Measurements from ENCODE around the gene EVA1A.

The EVA1A gene

GRCh38 chr2:75533135-75533534 lies 27.6 kb downstream of the EVA1A start:
- no peaks in the 10 kb centered on the region for H3K4me1 ChIP-seq
- no peaks in the 10 kb centered on the region for H3K36me3 ChIP-seq (replicated peaks)
- H3K9me3 ChIP-seq = no peaks in the 10 kb centered on the region; the same call in 1 of the 2 replicates
- no peak for DNase-seq (ENCODE audit: low spot score in 2 of 2)
- in situ Hi-C loops (cut with MboI; ENCODE audit: low sequenced_read_pairs) = no loop called here
- H3K27me3 ChIP-seq (ENCODE audit: low read depth) = peaks cover 3% of the 10 kb centered on the region; the same call in 1 of the 2 replicates
- no peak overlapping the region for H3K4me3 ChIP-seq

- Histone ChIP-seq H3K4me3 (no peak overlapping the region), H3K9me3 (no peaks in the 10 kb centered on the region), H3K27me3 (ENCODE audit: low read depth) (peaks cover 3% of the 10 kb centered on the region; the same call in 1 of the 2 replicates), H3K36me3 (replicated peaks) (no peaks in the 10 kb centered on the region), H3K4me1 (no peaks in the 10 kb centered on the region)
- no peak for DNase-seq (ENCODE audit: low spot score in 2 of 2)
- in situ Hi-C loops (cut with MboI; ENCODE audit: low sequenced_read_pairs) = no loop called here
Observed at GRCh38 chr2:75532488-75532887, 28.3 kb downstream of the EVA1A start.

GRCh38 chr2:75528221-75528977 lies 32.3 kb downstream of the EVA1A start:
- no peak overlapping the region for H3K4me3 ChIP-seq
- in situ Hi-C loops (cut with MboI; ENCODE audit: low sequenced_read_pairs) = no loop called here
- no peaks in the 10 kb centered on the region for H3K36me3 ChIP-seq (replicated peaks)
- 0 out of 2 replicates have a peak, but pooled peaks cover 2% of the 10 kb centered on the region for H3K9me3 ChIP-seq
- peak in 1 of 2 experiments; percentile 57 for DNase-seq (ENCODE audit: low spot score in 2 of 2)
- no peaks in the 10 kb centered on the region for H3K4me1 ChIP-seq
- no peaks in the 10 kb centered on the region for H3K27me3 ChIP-seq (ENCODE audit: low read depth)

GRCh38 chr2:75527676-75528075 lies 33.1 kb downstream of the EVA1A start:
- Histone ChIP-seq H3K4me3 (no peak overlapping the region), H3K36me3 (replicated peaks) (no peaks in the 10 kb centered on the region), H3K27me3 (ENCODE audit: low read depth) (no peaks in the 10 kb centered on the region), H3K4me1 (no peaks in the 10 kb centered on the region), H3K9me3 (0 out of 2 replicates have a peak, but pooled peaks cover 2% of the 10 kb centered on the region)
- in situ Hi-C loops (cut with MboI; ENCODE audit: low sequenced_read_pairs) = no loop called here
- no peak for DNase-seq (ENCODE audit: low spot score in 2 of 2)

GRCh38 chr2:75526842-75527241 lies 33.9 kb downstream of the EVA1A start:
- 0 out of 2 replicates have a peak, but pooled peaks cover 2% of the 10 kb centered on the region for H3K9me3 ChIP-seq
- 0 out of 2 replicates have a peak, but pooled peaks cover 2% of the 10 kb centered on the region for H3K27me3 ChIP-seq (ENCODE audit: low read depth)
- no peaks in the 10 kb centered on the region for H3K36me3 ChIP-seq (replicated peaks)
- in situ Hi-C loops (cut with MboI; ENCODE audit: low sequenced_read_pairs) = no loop called here
- no peak overlapping the region for H3K4me3 ChIP-seq
- DNase-seq (ENCODE audit: low spot score in 2 of 2) = no peak
- H3K4me1 ChIP-seq = no peaks in the 10 kb centered on the region

DNA sequence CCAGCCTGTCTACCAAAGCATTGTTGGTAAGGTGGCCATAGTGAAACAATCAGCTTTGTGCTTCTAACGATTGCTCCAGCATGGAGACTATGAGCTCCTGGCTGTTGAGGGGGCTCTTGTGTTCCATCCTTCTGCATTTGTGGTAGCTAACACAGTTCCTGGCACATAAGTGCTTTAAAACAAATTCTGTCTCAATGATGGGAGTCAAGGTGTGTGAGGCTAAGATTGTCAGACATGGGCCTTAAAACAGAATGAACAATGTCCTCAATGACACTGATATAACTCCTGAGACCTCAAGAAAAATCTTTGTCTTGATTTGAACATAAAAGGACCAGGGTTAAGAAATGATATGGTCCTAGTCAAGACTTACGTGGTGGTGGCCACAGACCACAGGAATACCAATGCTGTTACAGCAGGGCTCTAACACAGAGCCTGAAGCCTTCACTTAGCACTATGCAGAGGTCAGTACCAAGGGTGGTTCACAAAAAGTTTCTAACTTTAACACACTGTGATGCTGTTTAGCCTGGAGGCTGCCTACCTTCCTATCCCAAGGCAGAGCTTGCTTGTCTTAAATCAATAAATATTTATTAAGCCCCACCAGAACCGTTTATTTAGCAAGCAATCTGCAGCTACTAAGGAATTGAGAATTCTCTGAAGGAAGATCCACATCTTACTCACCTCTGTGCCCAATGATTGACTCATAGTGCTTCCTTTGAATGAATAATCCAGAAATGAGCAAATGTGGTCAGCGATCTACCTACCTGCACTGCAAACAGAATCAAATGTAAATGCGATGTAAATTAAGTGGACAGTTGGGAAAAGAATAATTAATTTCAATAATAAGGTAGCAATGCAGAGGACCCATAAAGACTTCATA lies 35.1 kb downstream of the EVA1A start:
- no peaks in the 10 kb centered on the region for H3K36me3 ChIP-seq (replicated peaks)
- H3K9me3 ChIP-seq = 0 out of 2 replicates have a peak, but pooled peaks cover 2% of the 10 kb centered on the region
- H3K4me3 ChIP-seq = no peak overlapping the region
- in situ Hi-C loops (cut with MboI; ENCODE audit: low sequenced_read_pairs) = no loop called here
- 0 out of 2 replicates have a peak, but pooled peaks cover 3% of the 10 kb centered on the region for H3K27me3 ChIP-seq (ENCODE audit: low read depth)
- H3K4me1 ChIP-seq = no peaks in the 10 kb centered on the region
- no peak for DNase-seq (ENCODE audit: low spot score in 2 of 2)

DNA sequence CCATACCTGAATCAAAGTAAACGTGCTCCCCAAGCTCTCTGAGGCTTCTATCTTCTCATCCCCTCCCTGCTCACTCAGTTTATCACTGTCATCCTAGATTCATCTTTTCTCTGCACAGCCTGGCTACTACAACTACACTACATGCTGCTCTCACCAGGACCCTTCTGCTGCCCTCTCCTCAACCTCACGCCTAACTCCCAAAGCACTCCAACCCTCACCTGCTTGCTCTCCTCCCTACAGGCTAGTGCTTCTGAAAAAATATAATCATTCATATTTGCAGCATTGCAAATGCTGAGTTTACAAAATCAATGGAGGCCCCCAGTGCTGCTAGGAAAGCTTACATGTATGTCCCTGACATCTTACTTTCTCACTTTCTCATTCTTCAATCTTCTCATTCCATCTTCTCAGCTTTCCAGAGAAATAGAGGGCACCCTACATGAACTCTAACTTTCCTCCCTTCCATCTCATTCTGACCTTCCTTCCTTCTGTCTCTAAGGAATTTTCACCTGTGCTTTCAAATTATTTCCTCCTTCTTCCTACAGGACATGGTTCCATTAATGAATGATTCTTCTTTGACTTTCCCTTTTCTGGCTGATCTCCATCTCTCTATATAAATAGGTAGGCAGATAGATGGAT lies 36.3 kb downstream of the EVA1A start:
- H3K4me1 ChIP-seq = no peaks in the 10 kb centered on the region
- 0 out of 2 replicates have a peak, but pooled peaks cover 3% of the 10 kb centered on the region for H3K27me3 ChIP-seq (ENCODE audit: low read depth)
- no peak for DNase-seq (ENCODE audit: low spot score in 2 of 2)
- H3K9me3 ChIP-seq = 0 out of 2 replicates have a peak, but pooled peaks cover 2% of the 10 kb centered on the region
- in situ Hi-C loops (cut with MboI; ENCODE audit: low sequenced_read_pairs) = no loop called here
- H3K4me3 ChIP-seq = no peak overlapping the region
- H3K36me3 ChIP-seq (replicated peaks) = no peaks in the 10 kb centered on the region

DNA sequence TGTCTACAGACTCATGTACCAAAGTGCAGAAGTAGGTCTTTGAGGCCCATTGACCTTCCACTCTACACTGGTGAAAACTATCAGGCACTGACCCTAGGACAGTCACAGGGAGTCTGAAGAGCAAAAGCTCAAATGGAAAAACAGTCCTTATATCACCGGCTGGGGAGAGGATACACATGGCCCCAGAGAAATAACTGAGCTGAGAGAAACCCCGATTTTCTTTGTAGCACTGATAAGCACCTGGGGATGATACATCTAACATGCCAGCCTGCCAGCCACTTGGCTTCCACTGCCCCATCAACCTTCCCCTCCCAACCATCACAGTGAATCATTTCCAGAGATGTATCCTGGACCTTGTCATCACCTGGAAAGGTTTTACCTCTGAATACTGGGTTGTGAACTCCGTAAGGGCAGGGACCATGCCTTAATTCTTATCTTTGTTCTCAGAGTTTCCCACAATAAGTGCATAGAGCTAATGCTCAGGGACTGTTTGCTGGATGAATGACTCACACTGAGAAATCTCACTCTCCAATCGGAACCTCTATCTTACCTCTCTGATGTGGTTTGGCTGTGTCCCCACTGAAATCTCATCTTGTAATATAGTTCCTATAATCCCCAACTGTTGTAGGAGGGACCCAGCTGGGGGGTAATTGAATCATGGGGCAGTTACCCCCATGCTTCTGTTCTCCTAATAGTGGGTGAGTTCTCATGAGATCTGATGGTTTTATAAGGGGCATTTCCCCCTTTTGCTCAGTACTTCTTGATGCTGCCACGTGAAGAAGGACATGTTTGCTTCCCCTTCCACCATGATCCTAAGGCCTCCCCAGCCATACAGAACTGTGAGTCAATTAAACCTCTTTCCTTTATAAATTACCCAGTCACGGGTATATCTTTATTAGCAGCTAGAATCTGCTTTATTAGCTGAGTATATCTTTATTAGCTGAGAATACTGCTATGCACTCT lies 37.1 kb downstream of the EVA1A start:
- Histone ChIP-seq H3K27me3 (ENCODE audit: low read depth) (0 out of 2 replicates have a peak, but pooled peaks cover 3% of the 10 kb centered on the region), H3K36me3 (replicated peaks) (no peaks in the 10 kb centered on the region), H3K4me1 (no peaks in the 10 kb centered on the region), H3K9me3 (0 out of 2 replicates have a peak, but pooled peaks cover 2% of the 10 kb centered on the region), H3K4me3 (no peak overlapping the region)
- DNase-seq (ENCODE audit: low spot score in 2 of 2) = no peak
- in situ Hi-C loops (cut with MboI; ENCODE audit: low sequenced_read_pairs) = no loop called here

DNA sequence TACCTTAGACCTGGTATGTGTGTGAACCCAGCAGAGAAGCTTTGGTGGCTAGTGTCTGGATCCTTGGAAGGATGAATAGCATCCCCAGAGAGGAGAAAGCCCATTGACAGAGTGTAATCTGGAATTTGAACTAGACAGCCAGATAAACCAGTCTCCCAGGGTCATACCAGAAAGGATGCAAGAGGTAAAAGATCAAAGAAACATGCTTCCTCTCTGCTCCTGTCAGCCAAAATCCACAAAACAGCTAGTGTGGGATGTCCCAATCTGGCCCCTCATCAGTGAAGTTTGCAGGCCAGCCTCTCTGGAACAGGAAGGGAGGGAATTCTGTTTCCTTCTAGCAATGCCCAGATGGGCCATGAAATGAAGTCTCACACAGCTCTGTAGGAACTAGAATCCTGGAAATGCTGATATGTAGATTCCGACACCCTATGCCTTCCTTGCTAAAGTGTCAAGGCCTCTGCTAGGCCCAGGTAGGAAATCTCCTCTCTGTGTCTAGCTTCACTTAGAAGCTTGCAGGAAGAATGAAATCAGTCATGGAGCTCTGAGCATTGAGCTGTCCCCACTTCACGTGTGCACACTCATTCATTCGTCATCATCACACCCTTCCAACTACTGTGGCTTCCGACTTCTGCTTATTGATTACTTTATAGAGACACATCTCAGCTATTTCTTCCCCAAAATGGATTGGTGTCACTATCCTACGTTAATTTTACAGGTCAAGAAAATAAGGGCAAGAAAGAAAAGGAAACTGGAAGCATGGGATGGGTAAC lies 38.0 kb downstream of the EVA1A start:
- DNase-seq (ENCODE audit: low spot score in 2 of 2) = no peak
- 0 out of 2 replicates have a peak, but pooled peaks cover 3% of the 10 kb centered on the region for H3K27me3 ChIP-seq (ENCODE audit: low read depth)
- H3K36me3 ChIP-seq (replicated peaks) = no peaks in the 10 kb centered on the region
- H3K9me3 ChIP-seq = 0 out of 2 replicates have a peak, but pooled peaks cover 2% of the 10 kb centered on the region
- in situ Hi-C loops (cut with MboI; ENCODE audit: low sequenced_read_pairs) = no loop called here
- H3K4me3 ChIP-seq = no peak overlapping the region
- no peaks in the 10 kb centered on the region for H3K4me1 ChIP-seq

- no peaks in the 10 kb centered on the region for H3K36me3 ChIP-seq (replicated peaks)
- H3K4me3 ChIP-seq = no peak overlapping the region
- no peak for DNase-seq (ENCODE audit: low spot score in 2 of 2)
- H3K9me3 ChIP-seq = 0 out of 2 replicates have a peak, but pooled peaks cover 2% of the 10 kb centered on the region
- 0 out of 2 replicates have a peak, but pooled peaks cover 3% of the 10 kb centered on the region for H3K27me3 ChIP-seq (ENCODE audit: low read depth)
- in situ Hi-C loops (cut with MboI; ENCODE audit: low sequenced_read_pairs) = no loop called here
- no peaks in the 10 kb centered on the region for H3K4me1 ChIP-seq
Observed at GRCh38 chr2:75521225-75521872, 39.4 kb downstream of the EVA1A start.

GRCh38 chr2:75519843-75520242 lies 40.9 kb downstream of the EVA1A start:
- Histone ChIP-seq H3K27me3 (ENCODE audit: low read depth) (0 out of 2 replicates have a peak, but pooled peaks cover 3% of the 10 kb centered on the region), H3K4me1 (no peaks in the 10 kb centered on the region), H3K9me3 (no peaks in the 10 kb centered on the region), H3K36me3 (replicated peaks) (no peaks in the 10 kb centered on the region), H3K4me3 (no peak overlapping the region)
- in situ Hi-C loops (cut with MboI; ENCODE audit: low sequenced_read_pairs) = no loop called here
- no peak for DNase-seq (ENCODE audit: low spot score in 2 of 2)
